Fibroblast of mammary gland (primary cell): ENCODE results near the gene CCR2.

Experiments used
- DNase-seq: peaks from one replicate; pipeline ENCODE4 v3.0.0-alpha.2; 2010; ENCODE audit warnings: low read depth
- H3K4me3 ChIP-seq: 2 replicates; pipeline ENCODE4 v1.5.1; 2011; ENCODE audit warnings: low read depth, mild to moderate bottlenecking, low read length, moderate library complexity; ENCODE audit not compliant: control insufficient read depth
- CTCF ChIP-seq: conservative IDR thresholded peaks from 2 replicates; pipeline ENCODE4 v1.5.1; 2011; ENCODE audit warnings: low read depth, low read length, inconsistent platforms; ENCODE audit not compliant: control insufficient read depth, insufficient read depth

CCR2 gene

GRCh38 chr3:46406788-46407611 lies 53.1 kb downstream of the CCR2 start, which contains the start of the genes CCR5AS and CCRL2:
Gene CCR5AS, minus strand, starts transcription at chr3:46407066.
Gene CCRL2, plus strand, starts transcription at chr3:46407259. Its CDS starts 821 bp downstream, at chr3:46408080.
- TF ChIP-seq CTCF: no peak
- H3K4me3 ChIP-seq: no peak within 1 kb of the TSS
- DNase-seq: peak; percentile 12

- no peak for TF ChIP-seq CTCF
- no peak for DNase-seq
- H3K4me3 ChIP-seq: no peak overlapping the region
Measured at GRCh38 chr3:46407970-46408369, 54.1 kb downstream of the CCR2 start.

GRCh38 chr3:46408853-46409252 lies 54.9 kb downstream of the CCR2 start:
- TF ChIP-seq CTCF: no peak
- no peak for DNase-seq

GRCh38 chr3:46409739-46410489 lies 56.0 kb downstream of the CCR2 start:
- no peak for DNase-seq
- H3K4me3 ChIP-seq: no peak overlapping the region
- TF ChIP-seq CTCF: no peak

More at GRCh38 chr3:46408853-46409252, 54.9 kb downstream of the CCR2 start:
- no peak overlapping the region for H3K4me3 ChIP-seq
